GM12873 (cell line): Measurements from ENCODE around the gene ENO3.

Experiments
- CTCF ChIP-seq: IDR thresholded peaks from 2 replicates; pipeline ENCODE4 v1.5.1; 2012; ENCODE audit warnings: low read depth, mild to moderate bottlenecking, moderate library complexity, low read length, control low read depth; ENCODE audit not compliant: insufficient read depth; ENCODE audit errors: missing control alignments

Gene ENO3

DNA sequence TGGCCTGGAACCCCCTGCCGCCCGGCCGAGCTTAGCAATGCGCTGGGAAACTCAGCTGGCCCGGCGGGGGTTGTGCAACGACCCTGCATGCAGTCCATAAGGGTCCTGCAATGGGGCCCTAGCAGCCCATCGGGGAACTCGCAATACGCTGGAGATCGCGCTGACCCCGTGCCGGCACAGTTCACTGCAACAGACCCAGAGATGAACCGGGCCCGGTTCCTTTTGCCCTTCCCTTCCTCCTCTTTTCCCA, 11.4 kb upstream of the ENO3 start:
- no peak for TF ChIP-seq CTCF

DNA sequence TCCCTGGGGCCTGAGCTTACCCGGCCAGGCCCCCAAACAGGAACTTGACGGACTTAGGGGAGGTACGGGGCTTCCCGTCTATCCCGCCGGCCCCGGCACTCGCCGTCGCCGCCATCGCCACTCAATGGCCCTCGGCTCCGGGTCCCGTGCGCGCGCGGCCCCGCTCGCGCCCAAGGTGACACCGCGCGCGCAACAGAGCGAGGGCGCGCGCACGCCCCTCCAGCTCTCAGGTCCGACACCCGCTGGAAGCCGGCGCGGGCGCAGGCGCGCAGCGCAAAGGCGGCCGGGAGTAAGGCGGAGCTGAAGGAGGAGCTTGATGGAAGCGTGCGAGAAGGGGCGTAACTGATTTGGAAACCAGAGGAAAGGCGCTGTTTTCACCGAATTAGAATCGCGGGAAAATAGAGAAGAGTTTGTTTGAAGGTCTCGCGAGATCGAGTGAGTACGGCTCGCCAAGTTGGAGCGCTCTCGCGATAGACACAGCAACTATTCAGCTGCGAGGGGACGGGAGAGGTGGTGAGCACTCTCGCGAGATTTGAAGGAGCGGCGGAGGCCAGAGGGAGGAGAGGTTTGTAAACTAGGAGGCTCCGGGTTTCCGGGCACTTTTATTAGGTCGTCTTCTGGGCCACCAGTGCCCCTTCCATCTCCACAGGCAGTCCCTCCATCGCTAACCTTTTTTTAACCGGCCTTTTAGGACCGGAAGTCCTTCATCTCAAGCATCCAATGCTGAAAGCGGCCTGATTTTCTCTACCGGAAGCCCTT, 10.9 kb upstream of the ENO3 start, which contains the start of the genes RNF167 and SLC25A11:
TSS of gene RNF167 (plus strand) at position 473 of the 759 bp plus-strand sequence. CDS start 642 bp downstream, outside the sequence.
TSS of gene SLC25A11 (minus strand) at position 251 of the 759 bp plus-strand sequence. CDS start at position 115, 136 bp downstream.
- TF ChIP-seq CTCF: no peak

DNA sequence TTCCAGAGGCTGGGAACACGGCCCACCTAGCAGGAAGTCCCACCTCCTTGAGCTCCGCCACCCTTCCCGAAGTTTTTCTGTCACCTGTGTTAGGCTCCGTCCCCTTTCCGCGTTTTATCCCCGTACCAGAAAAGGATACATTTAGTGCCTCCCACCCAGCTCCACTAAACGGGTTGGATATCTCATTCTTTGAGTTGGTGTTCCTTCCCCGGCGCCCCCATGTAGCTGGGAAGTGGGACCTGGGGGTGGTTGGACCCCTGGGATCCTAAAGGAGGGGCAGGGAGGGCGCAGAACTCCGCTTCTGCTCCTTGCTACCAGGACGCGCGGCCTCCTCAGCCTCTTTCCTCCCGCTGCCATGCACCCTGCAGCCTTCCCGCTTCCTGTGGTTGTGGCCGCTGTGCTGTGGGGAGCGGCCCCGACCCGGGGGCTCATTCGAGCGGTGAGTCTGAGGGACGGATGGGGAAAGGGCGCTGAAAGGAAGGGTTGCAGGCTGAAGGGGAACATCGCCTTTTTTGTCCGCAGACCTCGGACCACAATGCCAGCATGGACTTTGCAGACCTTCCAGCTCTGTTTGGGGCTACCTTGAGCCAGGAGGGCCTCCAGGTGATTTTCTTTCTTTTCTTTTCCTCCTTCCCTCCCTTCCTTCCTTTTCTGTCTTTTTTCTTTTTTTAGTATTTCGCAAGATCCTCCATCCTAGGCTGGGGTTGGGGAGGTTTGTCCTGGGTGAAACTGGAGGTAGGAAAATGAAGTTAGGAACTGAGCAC, 10.2 kb upstream of the ENO3 start:
- TF ChIP-seq CTCF: no peak

DNA sequence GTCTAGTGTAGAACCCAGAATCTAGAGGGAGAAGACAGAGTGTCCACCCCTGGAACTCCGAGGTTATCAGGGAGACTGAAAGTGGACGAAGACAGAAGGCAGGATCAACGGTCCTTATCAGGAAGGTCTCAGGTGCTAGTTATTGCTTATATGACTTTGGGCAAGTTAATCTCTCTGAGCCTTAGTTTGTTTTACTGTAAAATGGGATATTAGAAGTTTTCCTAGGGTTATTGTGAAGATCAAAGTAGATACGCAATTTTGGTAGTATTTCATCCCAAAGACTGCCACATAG, 9.7 kb upstream of the ENO3 start:
- no peak for TF ChIP-seq CTCF

GRCh38 chr17:4942760-4943508, 8.0 kb upstream of the ENO3 start:
- no peak for TF ChIP-seq CTCF

GRCh38 chr17:4944163-4944553, 6.8 kb upstream of the ENO3 start:
- TF ChIP-seq CTCF: no peak

GRCh38 chr17:4944554-4945175, 6.3 kb upstream of the ENO3 start:
- no peak for TF ChIP-seq CTCF
